MM.1S (cell line): ENCODE data around the gene TMEM204.

ENCODE experiments used
- DNase-seq: peaks from one replicate; pipeline ENCODE4 v3.0.0-alpha.2; 2015
- H2AFZ ChIP-seq: fragments of 300-600 bp; sonication (generic); 2 replicates; pipeline ENCODE4 v1.6.0; 2016; ENCODE audit warnings: antibody characterized with exemption, low read length
- H3F3A ChIP-seq: fragments of 300-600 bp; sonication (generic); 2 replicates; pipeline ENCODE4 v1.6.1; 2016; ENCODE audit warnings: mild to moderate bottlenecking, antibody characterized with exemption, low read length, moderate library complexity, mixed read lengths; ENCODE audit not compliant: insufficient read depth
- H3K27ac ChIP-seq: fragments of 300-600 bp; sonication (generic); 2 replicates; pipeline ENCODE4 v1.5.1; 2016; ENCODE audit warnings: mild to moderate bottlenecking, low read length
- H3K27me3 ChIP-seq: fragments of 300-600 bp; sonication (generic); replicated peaks from 2 replicates; pipeline ENCODE4 v1.6.0; 2016; ENCODE audit warnings: low read length; ENCODE audit not compliant: insufficient read depth
- H3K36me3 ChIP-seq: fragments of 300-600 bp; sonication (generic); replicated peaks from 2 replicates; pipeline ENCODE4 v1.6.1; 2016; ENCODE audit warnings: mild to moderate bottlenecking, low read length, mixed read lengths; ENCODE audit not compliant: insufficient read depth
- H3K4me1 ChIP-seq: fragments of 300-600 bp; sonication (generic); 2 replicates; pipeline ENCODE4 v1.6.1; 2016; ENCODE audit warnings: low read length, mixed read lengths
- H3K4me2 ChIP-seq: fragments of 300-600 bp; sonication (generic); 2 replicates; pipeline ENCODE4 v1.6.0; 2016; ENCODE audit warnings: low read depth, low read length
- H3K4me3 ChIP-seq: fragments of 300-600 bp; sonication (generic); 2 replicates; pipeline ENCODE4 v1.5.1; 2016; ENCODE audit warnings: low read length, mixed read lengths
- H3K79me2 ChIP-seq: fragments of 300-600 bp; sonication (generic); 2 replicates; pipeline ENCODE4 v1.6.1; 2016; ENCODE audit warnings: mixed run types, low read length, mixed read lengths
- H3K9ac ChIP-seq: fragments of 300-600 bp; sonication (generic); 2 replicates; pipeline ENCODE4 v1.6.1; 2016; ENCODE audit warnings: low read length, mixed read lengths
- H3K9me2 ChIP-seq: fragments of 300-600 bp; sonication (generic); replicated peaks from 2 replicates; pipeline ENCODE4 v1.6.1; 2016; ENCODE audit warnings: mild to moderate bottlenecking, low read length, mixed read lengths; ENCODE audit not compliant: insufficient read depth
- H3K9me3 ChIP-seq: fragments of 300-600 bp; sonication (generic); replicated peaks from 2 replicates; pipeline ENCODE4 v1.6.1; 2016; ENCODE audit warnings: mild to moderate bottlenecking, low read length, mixed read lengths; ENCODE audit not compliant: insufficient read depth
- H4K20me1 ChIP-seq: fragments of 300-600 bp; sonication (generic); 2 replicates; pipeline ENCODE4 v1.6.1; 2016; ENCODE audit warnings: mild to moderate bottlenecking, low read length, moderate library complexity, mixed read lengths; ENCODE audit not compliant: insufficient read depth
- CTCF ChIP-seq: fragments of 300-600 bp; sonication (generic); IDR thresholded peaks from 2 replicates; pipeline ENCODE4 v1.5.1; 2016; ENCODE audit warnings: antibody characterized with exemption, low read length, mixed read lengths
- EZH2 ChIP-seq: fragments of 300-600 bp; sonication (generic); optimal IDR thresholded peaks from 2 replicates; pipeline ENCODE3; 2017; ENCODE audit warnings: low read depth, mild to moderate bottlenecking, antibody characterized with exemption, low read length, mixed read lengths
- EZH2phosphoT487 ChIP-seq: fragments of 300-600 bp; sonication (generic); IDR thresholded peaks from 2 replicates; pipeline ENCODE4 v1.6.1; 2018; ENCODE audit warnings: antibody characterized with exemption, low read length

Gene TMEM204

GRCh38 chr16:1523581-1524245 is 9.8 kb upstream of the TMEM204 start:
- H3K36me3 ChIP-seq: no peaks in the 10 kb centered on the region
- TF ChIP-seq EZH2phosphoT487 (no peak), EZH2 (no peak), CTCF (no peak)
- no peak overlapping the region for H3K9ac ChIP-seq
- DNase-seq: no peak
- no peaks in the 10 kb centered on the region for H3K4me1 ChIP-seq
- H3K27me3 ChIP-seq: peaks cover 75% of the 10 kb centered on the region
- H3F3A ChIP-seq: no peaks in the 10 kb centered on the region
- no peak overlapping the region for H3K4me2 ChIP-seq
- H3K27ac ChIP-seq: no peak overlapping the region
- no peaks in the 10 kb centered on the region for H4K20me1 ChIP-seq
- H3K9me3 ChIP-seq: no peaks in the 10 kb centered on the region
- no peaks in the 10 kb centered on the region for H3K9me2 ChIP-seq
- no peaks in the 10 kb centered on the region for H3K79me2 ChIP-seq
- no peak overlapping the region for H2AFZ ChIP-seq
- H3K4me3 ChIP-seq: no peak overlapping the region

- no peaks in the 10 kb centered on the region for H3K9me3 ChIP-seq
- H3K36me3 ChIP-seq: no peaks in the 10 kb centered on the region
- H3K4me1 ChIP-seq: no peaks in the 10 kb centered on the region
- no peaks in the 10 kb centered on the region for H3K79me2 ChIP-seq
- no peak overlapping the region for H2AFZ ChIP-seq
- no peak overlapping the region for H3K4me3 ChIP-seq
- no peaks in the 10 kb centered on the region for H4K20me1 ChIP-seq
- H3K27ac ChIP-seq: no peak overlapping the region
- H3K4me2 ChIP-seq: no peak overlapping the region
- no peaks in the 10 kb centered on the region for H3F3A ChIP-seq
- DNase-seq: no peak
- no peak for TF ChIP-seq CTCF
- no peak for TF ChIP-seq EZH2phosphoT487
- TF ChIP-seq EZH2: no peak
- peaks cover 75% of the 10 kb centered on the region for H3K27me3 ChIP-seq
- no peaks in the 10 kb centered on the region for H3K9me2 ChIP-seq
- H3K9ac ChIP-seq: no peak overlapping the region
Measured at GRCh38 chr16:1524366-1524765, 9.1 kb upstream of the TMEM204 start.

GRCh38 chr16:1525871-1526607 is 7.4 kb upstream of the TMEM204 start:
- Histone ChIP-seq H3K4me2 (no peak overlapping the region), H3K4me3 (no peak overlapping the region), H3K36me3 (no peaks in the 10 kb centered on the region), H3F3A (no peaks in the 10 kb centered on the region), H3K27me3 (peaks cover 75% of the 10 kb centered on the region), H3K9ac (no peak overlapping the region), H3K9me3 (no peaks in the 10 kb centered on the region), H4K20me1 (no peaks in the 10 kb centered on the region), H3K79me2 (no peaks in the 10 kb centered on the region), H2AFZ (no peak overlapping the region), H3K27ac (no peak overlapping the region), H3K4me1 (no peaks in the 10 kb centered on the region), H3K9me2 (no peaks in the 10 kb centered on the region)
- no peak for DNase-seq
- TF ChIP-seq CTCF (no peak), EZH2 (no peak), EZH2phosphoT487 (no peak)
